Prostate gland (tissue), 2 donors: Measurements from ENCODE around the gene LSS. TPM values are rescaled to one million over a fixed set of nuclear protein-coding genes. Genes with fewer than 3 reads are reported as not detected.

Source experiments
- DNase-seq: peaks from one replicate; pipeline ENCODE4 v3.0.0-alpha.2; 2019; ENCODE audit warnings: low spot score
- H3K27ac ChIP-seq, 2 donors: fragments of 200-600 bp; sonication (generic); 2 replicates each; pipeline ENCODE4 v1.5.1; 2017 to 2019
- H3K27me3 ChIP-seq: fragments of 200-600 bp; sonication (generic); replicated peaks from 2 replicates; pipeline ENCODE4 v1.5.1; 2019; ENCODE audit not compliant: insufficient read depth
- H3K36me3 ChIP-seq, 2 donors: fragments of 200-600 bp; sonication (generic); 1 replicate in 1 of 2; 2 replicates in 1 of 2; pipeline versions ENCODE4 v1.5.1 to v1.8.1; 2017 to 2019
- H3K4me1 ChIP-seq: fragments of 200-600 bp; sonication (generic); replicated peaks from 2 replicates; pipeline ENCODE4 v1.5.1; 2019
- H3K4me3 ChIP-seq, 2 donors: fragments of 200-600 bp; sonication (generic); 2 replicates each; pipeline ENCODE4 v1.5.1; 2017 to 2019
- H3K9me3 ChIP-seq: fragments of 200-600 bp; sonication (generic); 2 replicates; pipeline ENCODE4 v1.5.1; 2017
- CTCF ChIP-seq, 4 experiments: fragments of 200-600 bp in 2 of 4; fragments of 450-650 bp in 2 of 4; sonication (generic) in 2 of 4; IDR thresholded peaks; 1 replicate in 3 of 4; 2 replicates in 1 of 4; pipeline ENCODE4 v1.5.1; 2016 to 2019; ENCODE audit warnings: antibody characterized with exemption in 4 of 4, mild to moderate bottlenecking in 2 of 4, moderate library complexity in 2 of 4
- POLR2A ChIP-seq: fragments of 450-650 bp; IDR thresholded peaks from one replicate; pipeline ENCODE4 v1.6.1; 2016; ENCODE audit warnings: antibody characterized with exemption, mild to moderate bottlenecking
- POLR2AphosphoS5 ChIP-seq: sonication (generic); formaldehyde crosslinking; IDR thresholded peaks from one replicate; pipeline ENCODE4 v1.6.1; 2017; ENCODE audit warnings: antibody characterized with exemption
- WGBS: methylation state at CpG from one replicate; pipeline ENCODE4 v1.1.5; 2018; 5-methylcytosine and 5-hydroxymethylcytosine counted together
- intact Hi-C: fragments of 100-400 bp; cut with DNase I; formaldehyde crosslinking; loops from one replicate; pipeline ENCODE4 v1.14.2; 2022
- total RNA-seq, 2 donors: library from RNA; depleted of rRNA; stranded (reverse); fragments of >200 nt; gene quantifications; one replicate each; pipeline ENCODE4 v1.1.0, GENCODE V29; 2016

Gene LSS
- total RNA-seq, 2 donors from 2014 or later, result 95.5 to 145 TPM

GRCh38 chr21:46239817-46240325 is 11.3 kb upstream of the LSS start:
- H3K4me1 ChIP-seq, result no peaks in the 10 kb centered on the region
- intact Hi-C loops, result no loop called here
- TF ChIP-seq CTCF (IDR thresholded peaks at IDR 0.05), result no peak
- no peak for TF ChIP-seq POLR2A
- TF ChIP-seq POLR2AphosphoS5, result no peak
- no peaks in the 10 kb centered on the region for H3K27me3 ChIP-seq
- DNase-seq, result no peak
- H3K4me3 ChIP-seq, result no peak overlapping the region
- H3K9me3 ChIP-seq, result no peaks in the 10 kb centered on the region
- H3K36me3 ChIP-seq, result peaks cover 9 to 29% of the 10 kb centered on the region in 2 donors
- no peak overlapping the region for H3K27ac ChIP-seq
- 88% methylated on average over 7 of the region's 7 CpGs for WGBS

GRCh38 chr21:46237474-46237873 is 8.9 kb upstream of the LSS start:
- Histone ChIP-seq H3K27me3 (no peaks in the 10 kb centered on the region), H3K36me3 (peaks cover 4 to 20% of the 10 kb centered on the region in 2 donors), H3K4me3 (no peak overlapping the region), H3K4me1 (no peaks in the 10 kb centered on the region), H3K9me3 (no peaks in the 10 kb centered on the region), H3K27ac (no peak overlapping the region)
- intact Hi-C loops, result no loop called here
- WGBS, result no CpG with 5 or more reads among the region's 5 CpGs
- DNase-seq, result no peak
- no peak for TF ChIP-seq CTCF (IDR thresholded peaks at IDR 0.05)
- no peak for TF ChIP-seq POLR2A
- no peak for TF ChIP-seq POLR2AphosphoS5

- Histone ChIP-seq H3K4me1 (no peaks in the 10 kb centered on the region), H3K36me3 (peaks cover 4 to 13% of the 10 kb centered on the region in 2 donors), H3K27me3 (no peaks in the 10 kb centered on the region), H3K27ac (no peak overlapping the region), H3K9me3 (no peaks in the 10 kb centered on the region), H3K4me3 (no peak overlapping the region)
- no peak for DNase-seq
- TF ChIP-seq CTCF (IDR thresholded peaks at IDR 0.05), result no peak
- TF ChIP-seq POLR2A, result no peak
- no peak for TF ChIP-seq POLR2AphosphoS5
- intact Hi-C loops, result no loop called here
- WGBS, result 77% methylated on average over 5 of the region's 5 CpGs
Measured at GRCh38 chr21:46234436-46234950, 5.9 kb upstream of the LSS start.

- intact Hi-C loops, result loop anchor here (2.0 to 5.0 kb wide), 4 partner anchors 45 to 258 kb away; partner anchors contain the start of gene SPATC1L
- no peaks in the 10 kb centered on the region for H3K9me3 ChIP-seq
- H3K36me3 ChIP-seq, result peaks cover 0 to under 1% of the 10 kb centered on the region in 2 donors
- WGBS, result 79% methylated on average over 6 of the region's 6 CpGs
- H3K27me3 ChIP-seq, result no peaks in the 10 kb centered on the region
- H3K27ac ChIP-seq, result peak overlapping the region; percentile 87 to 98
- no peak for DNase-seq
- H3K4me1 ChIP-seq, result peaks cover 5% of the 10 kb centered on the region
- no peak for TF ChIP-seq CTCF (IDR thresholded peaks at IDR 0.05)
- no peak for TF ChIP-seq POLR2A
- no peak for TF ChIP-seq POLR2AphosphoS5
- H3K4me3 ChIP-seq, result peak overlapping the region; percentile 99
Measured at GRCh38 chr21:46229923-46230260, 1.3 kb upstream of the LSS start.
